Measurements from ENCODE around the gene TOR2A. TPM values are rescaled to one million over a fixed set of nuclear protein-coding genes. Genes with fewer than 3 reads are reported as not detected.

The TOR2A gene
- total RNA-seq, 1 experiment from 2014 or later: 14.4 TPM

DNA sequence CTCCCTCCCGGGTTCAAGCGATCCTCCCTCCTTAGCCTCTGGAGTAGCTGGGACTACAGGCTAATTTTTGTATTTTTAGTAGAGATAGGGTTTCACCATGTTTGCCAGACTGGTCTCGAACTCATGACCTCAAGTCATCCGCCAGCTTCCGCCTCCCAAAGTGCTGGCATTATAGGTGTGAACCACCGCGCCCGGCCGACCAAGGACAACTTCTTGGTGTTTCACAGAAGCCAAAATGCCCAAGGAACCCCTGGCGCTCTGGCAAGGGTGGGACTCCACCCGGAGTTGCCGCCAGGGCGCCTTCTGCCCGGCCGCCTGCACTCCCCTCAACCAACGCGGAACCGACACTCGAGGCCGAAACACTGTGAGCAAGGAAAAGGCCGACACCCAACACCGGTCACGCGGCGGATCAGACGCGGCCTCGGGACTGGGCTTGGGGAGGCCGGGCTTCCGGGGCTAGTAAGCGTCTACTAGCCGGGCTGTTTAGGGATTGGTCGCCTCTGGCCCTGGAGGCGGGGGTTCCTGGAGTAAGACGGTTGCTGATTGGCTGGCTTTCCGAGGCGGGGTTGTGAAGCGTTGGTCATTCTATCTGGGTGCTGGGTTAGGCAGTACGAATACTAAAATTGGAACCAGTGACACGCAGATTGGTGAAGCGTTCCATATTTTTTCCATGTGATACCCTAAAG, 36.0 kb downstream of the TOR2A start (continued):
- TF ChIP-seq, protein P1, sequence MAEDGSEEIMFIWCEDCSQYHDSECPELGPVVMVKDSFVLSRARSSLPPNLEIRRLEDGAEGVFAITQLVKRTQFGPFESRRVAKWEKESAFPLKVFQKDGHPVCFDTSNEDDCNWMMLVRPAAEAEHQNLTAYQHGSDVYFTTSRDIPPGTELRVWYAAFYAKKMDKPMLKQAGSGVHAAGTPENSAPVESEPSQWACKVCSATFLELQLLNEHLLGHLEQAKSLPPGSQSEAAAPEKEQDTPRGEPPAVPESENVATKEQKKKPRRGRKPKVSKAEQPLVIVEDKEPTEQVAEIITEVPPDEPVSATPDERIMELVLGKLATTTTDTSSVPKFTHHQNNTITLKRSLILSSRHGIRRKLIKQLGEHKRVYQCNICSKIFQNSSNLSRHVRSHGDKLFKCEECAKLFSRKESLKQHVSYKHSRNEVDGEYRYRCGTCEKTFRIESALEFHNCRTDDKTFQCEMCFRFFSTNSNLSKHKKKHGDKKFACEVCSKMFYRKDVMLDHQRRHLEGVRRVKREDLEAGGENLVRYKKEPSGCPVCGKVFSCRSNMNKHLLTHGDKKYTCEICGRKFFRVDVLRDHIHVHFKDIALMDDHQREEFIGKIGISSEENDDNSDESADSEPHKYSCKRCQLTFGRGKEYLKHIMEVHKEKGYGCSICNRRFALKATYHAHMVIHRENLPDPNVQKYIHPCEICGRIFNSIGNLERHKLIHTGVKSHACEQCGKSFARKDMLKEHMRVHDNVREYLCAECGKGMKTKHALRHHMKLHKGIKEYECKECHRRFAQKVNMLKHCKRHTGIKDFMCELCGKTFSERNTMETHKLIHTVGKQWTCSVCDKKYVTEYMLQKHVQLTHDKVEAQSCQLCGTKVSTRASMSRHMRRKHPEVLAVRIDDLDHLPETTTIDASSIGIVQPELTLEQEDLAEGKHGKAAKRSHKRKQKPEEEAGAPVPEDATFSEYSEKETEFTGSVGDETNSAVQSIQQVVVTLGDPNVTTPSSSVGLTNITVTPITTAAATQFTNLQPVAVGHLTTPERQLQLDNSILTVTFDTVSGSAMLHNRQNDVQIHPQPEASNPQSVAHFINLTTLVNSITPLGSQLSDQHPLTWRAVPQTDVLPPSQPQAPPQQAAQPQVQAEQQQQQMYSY (CRISPR knock-in tag; IDR thresholded peaks at IDR 0.05): 0 out of 2 replicates have a peak, but pooled peaks have one; percentile 17
- no peak for TF ChIP-seq SOX15 (CRISPR knock-in tag; IDR thresholded peaks at IDR 0.05)
- TF ChIP-seq, protein P2, sequence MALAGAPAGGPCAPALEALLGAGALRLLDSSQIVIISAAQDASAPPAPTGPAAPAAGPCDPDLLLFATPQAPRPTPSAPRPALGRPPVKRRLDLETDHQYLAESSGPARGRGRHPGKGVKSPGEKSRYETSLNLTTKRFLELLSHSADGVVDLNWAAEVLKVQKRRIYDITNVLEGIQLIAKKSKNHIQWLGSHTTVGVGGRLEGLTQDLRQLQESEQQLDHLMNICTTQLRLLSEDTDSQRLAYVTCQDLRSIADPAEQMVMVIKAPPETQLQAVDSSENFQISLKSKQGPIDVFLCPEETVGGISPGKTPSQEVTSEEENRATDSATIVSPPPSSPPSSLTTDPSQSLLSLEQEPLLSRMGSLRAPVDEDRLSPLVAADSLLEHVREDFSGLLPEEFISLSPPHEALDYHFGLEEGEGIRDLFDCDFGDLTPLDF (CRISPR knock-in tag; IDR thresholded peaks at IDR 0.05): peak; percentile 87
- no peak for TF ChIP-seq ZNF138 (CRISPR knock-in tag; conservative IDR thresholded peaks at IDR 0.05)
- TF ChIP-seq FOXK1 (CRISPR knock-in tag; IDR thresholded peaks at IDR 0.05): peak; percentile 69; the same call in 1 of the 2 replicates
- peak; percentile 74 for TF ChIP-seq NFYB (CRISPR knock-in tag; conservative IDR thresholded peaks at IDR 0.05; ENCODE audit: low read depth)
- TF ChIP-seq, protein P3, sequence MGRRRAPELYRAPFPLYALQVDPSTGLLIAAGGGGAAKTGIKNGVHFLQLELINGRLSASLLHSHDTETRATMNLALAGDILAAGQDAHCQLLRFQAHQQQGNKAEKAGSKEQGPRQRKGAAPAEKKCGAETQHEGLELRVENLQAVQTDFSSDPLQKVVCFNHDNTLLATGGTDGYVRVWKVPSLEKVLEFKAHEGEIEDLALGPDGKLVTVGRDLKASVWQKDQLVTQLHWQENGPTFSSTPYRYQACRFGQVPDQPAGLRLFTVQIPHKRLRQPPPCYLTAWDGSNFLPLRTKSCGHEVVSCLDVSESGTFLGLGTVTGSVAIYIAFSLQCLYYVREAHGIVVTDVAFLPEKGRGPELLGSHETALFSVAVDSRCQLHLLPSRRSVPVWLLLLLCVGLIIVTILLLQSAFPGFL (CRISPR knock-in tag; IDR thresholded peaks at IDR 0.05; ENCODE audit: borderline replicate concordance): no peak
- TF ChIP-seq, protein P4, sequence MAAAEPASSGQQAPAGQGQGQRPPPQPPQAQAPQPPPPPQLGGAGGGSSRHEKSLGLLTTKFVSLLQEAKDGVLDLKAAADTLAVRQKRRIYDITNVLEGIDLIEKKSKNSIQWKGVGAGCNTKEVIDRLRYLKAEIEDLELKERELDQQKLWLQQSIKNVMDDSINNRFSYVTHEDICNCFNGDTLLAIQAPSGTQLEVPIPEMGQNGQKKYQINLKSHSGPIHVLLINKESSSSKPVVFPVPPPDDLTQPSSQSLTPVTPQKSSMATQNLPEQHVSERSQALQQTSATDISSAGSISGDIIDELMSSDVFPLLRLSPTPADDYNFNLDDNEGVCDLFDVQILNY (CRISPR knock-in tag; IDR thresholded peaks at IDR 0.05): 0 out of 2 replicates have a peak, but pooled peaks have one; percentile 26
- TF ChIP-seq, protein P5, sequence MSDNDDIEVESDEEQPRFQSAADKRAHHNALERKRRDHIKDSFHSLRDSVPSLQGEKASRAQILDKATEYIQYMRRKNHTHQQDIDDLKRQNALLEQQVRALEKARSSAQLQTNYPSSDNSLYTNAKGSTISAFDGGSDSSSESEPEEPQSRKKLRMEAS (CRISPR knock-in tag; IDR thresholded peaks at IDR 0.05): peak; percentile 95
- 0 out of 2 replicates have a peak, but pooled peaks have one; percentile 27 for TF ChIP-seq NR2C2 (CRISPR knock-in tag; IDR thresholded peaks at IDR 0.05)
- TF ChIP-seq, protein P6, sequence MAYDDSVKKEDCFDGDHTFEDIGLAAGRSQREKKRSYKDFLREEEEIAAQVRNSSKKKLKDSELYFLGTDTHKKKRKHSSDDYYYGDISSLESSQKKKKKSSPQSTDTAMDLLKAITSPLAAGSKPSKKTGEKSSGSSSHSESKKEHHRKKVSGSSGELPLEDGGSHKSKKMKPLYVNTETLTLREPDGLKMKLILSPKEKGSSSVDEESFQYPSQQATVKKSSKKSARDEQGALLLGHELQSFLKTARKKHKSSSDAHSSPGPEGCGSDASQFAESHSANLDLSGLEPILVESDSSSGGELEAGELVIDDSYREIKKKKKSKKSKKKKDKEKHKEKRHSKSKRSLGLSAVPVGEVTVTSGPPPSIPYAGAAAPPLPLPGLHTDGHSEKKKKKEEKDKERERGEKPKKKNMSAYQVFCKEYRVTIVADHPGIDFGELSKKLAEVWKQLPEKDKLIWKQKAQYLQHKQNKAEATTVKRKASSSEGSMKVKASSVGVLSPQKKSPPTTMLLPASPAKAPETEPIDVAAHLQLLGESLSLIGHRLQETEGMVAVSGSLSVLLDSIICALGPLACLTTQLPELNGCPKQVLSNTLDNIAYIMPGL (CRISPR knock-in tag; IDR thresholded peaks at IDR 0.05): 0 out of 2 replicates have a peak, but pooled peaks have one; percentile 28
- TF ChIP-seq SMAD3 (CRISPR knock-in tag; IDR thresholded peaks at IDR 0.05; ENCODE audit: borderline replicate concordance): no peak
- peak; percentile 51; the same call in 1 of the 2 replicates for TF ChIP-seq SP1 (CRISPR knock-in tag; conservative IDR thresholded peaks at IDR 0.05)
- peak; percentile 76; the same call in 1 of the 2 replicates for TF ChIP-seq FOXP1 (CRISPR knock-in tag; IDR thresholded peaks at IDR 0.05; ENCODE audit: borderline replicate concordance)
- TF ChIP-seq, protein P7, sequence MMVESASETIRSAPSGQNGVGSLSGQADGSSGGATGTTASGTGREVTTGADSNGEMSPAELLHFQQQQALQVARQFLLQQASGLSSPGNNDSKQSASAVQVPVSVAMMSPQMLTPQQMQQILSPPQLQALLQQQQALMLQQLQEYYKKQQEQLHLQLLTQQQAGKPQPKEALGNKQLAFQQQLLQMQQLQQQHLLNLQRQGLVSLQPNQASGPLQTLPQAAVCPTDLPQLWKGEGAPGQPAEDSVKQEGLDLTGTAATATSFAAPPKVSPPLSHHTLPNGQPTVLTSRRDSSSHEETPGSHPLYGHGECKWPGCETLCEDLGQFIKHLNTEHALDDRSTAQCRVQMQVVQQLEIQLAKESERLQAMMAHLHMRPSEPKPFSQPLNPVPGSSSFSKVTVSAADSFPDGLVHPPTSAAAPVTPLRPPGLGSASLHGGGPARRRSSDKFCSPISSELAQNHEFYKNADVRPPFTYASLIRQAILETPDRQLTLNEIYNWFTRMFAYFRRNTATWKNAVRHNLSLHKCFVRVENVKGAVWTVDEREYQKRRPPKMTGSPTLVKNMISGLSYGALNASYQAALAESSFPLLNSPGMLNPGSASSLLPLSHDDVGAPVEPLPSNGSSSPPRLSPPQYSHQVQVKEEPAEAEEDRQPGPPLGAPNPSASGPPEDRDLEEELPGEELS (CRISPR knock-in tag; IDR thresholded peaks at IDR 0.05): peak; percentile 75; the same call in 1 of the 2 replicates
- TF ChIP-seq CREB1 (CRISPR knock-in tag; IDR thresholded peaks at IDR 0.05): peak; percentile 81; the same call in 1 of the 2 replicates
- TF ChIP-seq, protein P8, sequence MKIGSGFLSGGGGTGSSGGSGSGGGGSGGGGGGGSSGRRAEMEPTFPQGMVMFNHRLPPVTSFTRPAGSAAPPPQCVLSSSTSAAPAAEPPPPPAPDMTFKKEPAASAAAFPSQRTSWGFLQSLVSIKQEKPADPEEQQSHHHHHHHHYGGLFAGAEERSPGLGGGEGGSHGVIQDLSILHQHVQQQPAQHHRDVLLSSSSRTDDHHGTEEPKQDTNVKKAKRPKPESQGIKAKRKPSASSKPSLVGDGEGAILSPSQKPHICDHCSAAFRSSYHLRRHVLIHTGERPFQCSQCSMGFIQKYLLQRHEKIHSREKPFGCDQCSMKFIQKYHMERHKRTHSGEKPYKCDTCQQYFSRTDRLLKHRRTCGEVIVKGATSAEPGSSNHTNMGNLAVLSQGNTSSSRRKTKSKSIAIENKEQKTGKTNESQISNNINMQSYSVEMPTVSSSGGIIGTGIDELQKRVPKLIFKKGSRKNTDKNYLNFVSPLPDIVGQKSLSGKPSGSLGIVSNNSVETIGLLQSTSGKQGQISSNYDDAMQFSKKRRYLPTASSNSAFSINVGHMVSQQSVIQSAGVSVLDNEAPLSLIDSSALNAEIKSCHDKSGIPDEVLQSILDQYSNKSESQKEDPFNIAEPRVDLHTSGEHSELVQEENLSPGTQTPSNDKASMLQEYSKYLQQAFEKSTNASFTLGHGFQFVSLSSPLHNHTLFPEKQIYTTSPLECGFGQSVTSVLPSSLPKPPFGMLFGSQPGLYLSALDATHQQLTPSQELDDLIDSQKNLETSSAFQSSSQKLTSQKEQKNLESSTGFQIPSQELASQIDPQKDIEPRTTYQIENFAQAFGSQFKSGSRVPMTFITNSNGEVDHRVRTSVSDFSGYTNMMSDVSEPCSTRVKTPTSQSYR (CRISPR knock-in tag; IDR thresholded peaks at IDR 0.05): peak; percentile 70; the same call in 1 of the 2 replicates
